ENCODE results near the gene CELF1. TPM values are rescaled to one million over a fixed set of nuclear protein-coding genes. Genes with fewer than 3 reads are reported as not detected.

The CELF1 gene
- total and polyA plus RNA-seq, 8 donors = 76.8 to 107 (median 90.7) TPM

DNA sequence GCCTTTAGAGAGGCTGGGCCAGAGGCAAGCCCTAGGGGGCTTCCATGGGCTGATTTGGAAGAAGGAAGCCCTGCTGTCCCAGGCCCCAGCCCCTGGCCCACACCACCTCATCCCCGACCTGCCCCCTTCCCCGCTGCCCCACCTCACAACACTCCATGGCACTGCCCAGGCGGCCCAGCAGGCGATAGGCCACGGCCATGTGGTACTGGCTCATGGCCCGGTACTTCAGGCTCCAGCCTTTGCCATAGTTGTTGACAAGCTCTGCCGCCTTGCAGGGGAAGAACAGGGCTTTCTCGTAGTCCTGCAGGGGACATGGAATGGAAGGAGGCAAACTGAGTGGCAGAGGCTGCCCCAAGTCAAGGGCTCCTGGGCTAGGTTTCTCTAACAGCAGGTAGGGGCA is 110.4 kb downstream of the CELF1 start:
- H3K36me3 ChIP-seq = no peaks in the 10 kb centered on the region
- H3K4me3 ChIP-seq = no peak overlapping the region
- H3K4me1 ChIP-seq = no peaks in the 10 kb centered on the region
- no peak for TF ChIP-seq CTCF (IDR thresholded peaks at IDR 0.05)
- intact Hi-C loops (cut with DNase I) = no loop called here
- ATAC-seq (no peak), DNase-seq (no peak)
- no peaks in the 10 kb centered on the region for H3K9me3 ChIP-seq
- no peak overlapping the region for H3K27ac ChIP-seq
- no peaks in the 10 kb centered on the region for H3K27me3 ChIP-seq

DNA sequence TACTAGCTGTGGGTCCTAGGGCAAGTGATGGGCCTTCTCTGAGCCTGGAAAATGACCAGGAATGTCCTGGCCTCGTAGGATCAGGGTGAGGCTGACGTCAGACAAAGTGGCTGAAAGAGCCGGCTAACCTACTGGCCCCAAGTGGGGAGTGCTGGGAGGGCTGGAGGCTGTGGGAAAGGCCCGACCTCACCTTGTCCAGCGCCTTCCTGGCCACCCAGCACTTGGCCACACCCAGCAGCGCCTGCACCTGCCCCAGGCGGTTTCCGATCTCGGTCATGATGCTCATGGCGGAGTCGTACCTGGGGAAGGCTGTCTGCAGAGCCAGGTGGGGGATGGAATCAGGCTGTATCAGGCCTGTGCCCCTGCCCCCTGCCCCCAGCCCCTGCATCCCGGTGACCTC is 111.5 kb downstream of the CELF1 start:
- intact Hi-C loops (cut with DNase I) = no loop called here

GRCh38 chr11:47440054-47440476 is 112.9 kb downstream of the CELF1 start:
- Histone ChIP-seq H3K36me3 (no peaks in the 10 kb centered on the region), H3K9me3 (no peaks in the 10 kb centered on the region), H3K4me3 (no peak overlapping the region), H3K27me3 (no peaks in the 10 kb centered on the region), H3K27ac (no peak overlapping the region), H3K4me1 (no peaks in the 10 kb centered on the region)
- intact Hi-C loops (cut with DNase I) = no loop called here
- ATAC-seq = no peak
- TF ChIP-seq CTCF (IDR thresholded peaks at IDR 0.05) = no peak
- DNase-seq = no peak

More for the DNA sequence above, 111.5 kb downstream of the CELF1 start:
- H3K9me3 ChIP-seq = no peaks in the 10 kb centered on the region
- no peaks in the 10 kb centered on the region for H3K36me3 ChIP-seq
- H3K27ac ChIP-seq = no peak overlapping the region
- no peak for TF ChIP-seq CTCF (IDR thresholded peaks at IDR 0.05)
- H3K27me3 ChIP-seq = no peaks in the 10 kb centered on the region
- no peak overlapping the region for H3K4me3 ChIP-seq
- no peak for ATAC-seq
- H3K4me1 ChIP-seq = no peaks in the 10 kb centered on the region
- no peak for DNase-seq

DNA sequence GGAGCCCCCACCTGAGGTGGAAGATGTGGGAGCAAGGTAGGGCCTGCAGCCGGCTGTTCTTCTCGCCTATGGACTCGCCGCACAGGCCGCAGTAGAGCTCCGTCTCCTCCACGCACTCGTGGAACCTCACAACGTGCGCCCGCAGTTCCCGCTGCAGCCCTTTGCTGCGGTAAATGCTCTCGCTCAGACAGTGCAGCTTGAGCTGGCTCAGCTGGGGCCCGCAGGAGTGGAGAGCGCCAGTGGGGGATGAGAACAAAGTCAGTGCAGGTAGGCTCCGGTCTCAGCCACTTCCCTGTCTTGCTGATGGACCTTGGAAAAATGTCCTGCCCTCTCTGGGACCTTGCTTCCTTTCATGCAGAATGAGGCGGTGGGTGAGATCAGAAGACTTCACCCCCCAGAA is 114.2 kb downstream of the CELF1 start:
- Histone ChIP-seq H3K36me3 (no peaks in the 10 kb centered on the region), H3K9me3 (no peaks in the 10 kb centered on the region), H3K4me1 (no peaks in the 10 kb centered on the region), H3K27ac (no peak overlapping the region), H3K27me3 (no peaks in the 10 kb centered on the region), H3K4me3 (no peak overlapping the region)
- intact Hi-C loops (cut with DNase I) = no loop called here
- TF ChIP-seq CTCF (IDR thresholded peaks at IDR 0.05) = no peak
- ATAC-seq (no peak), DNase-seq (no peak)

DNA sequence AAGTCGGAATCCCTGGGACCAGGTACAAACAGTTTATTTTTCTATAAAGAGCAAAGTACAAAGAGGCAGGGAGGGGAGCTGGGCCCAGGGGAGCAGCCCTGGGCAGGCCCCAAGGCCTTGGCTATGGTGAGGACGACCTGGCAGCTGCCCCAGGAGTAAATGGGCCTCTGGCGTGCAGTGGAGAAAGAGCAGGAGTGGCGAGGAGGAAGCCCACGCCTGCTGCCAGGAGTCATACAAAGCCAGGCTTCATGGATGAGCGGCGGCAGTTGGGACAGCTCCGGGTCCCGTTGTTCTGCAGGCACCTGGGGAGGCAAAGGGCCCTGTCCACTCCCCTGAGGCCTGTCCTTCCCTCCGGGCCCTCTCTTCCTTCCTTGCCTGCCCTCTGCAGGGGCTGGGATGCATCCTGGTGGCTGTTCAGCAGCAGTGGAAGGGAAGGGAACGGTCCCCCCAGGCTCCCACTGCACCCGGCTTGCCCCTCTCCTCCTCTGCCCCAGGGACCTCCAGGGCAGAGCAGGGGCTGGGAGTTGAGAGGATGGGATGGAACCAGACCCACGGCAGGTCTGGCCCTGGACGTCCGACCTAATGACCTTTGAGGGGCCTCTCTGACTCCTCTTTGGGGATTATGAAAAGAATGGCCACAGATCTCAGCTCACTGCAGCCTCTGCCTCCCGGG is 115.0 kb downstream of the CELF1 start:
- Histone ChIP-seq H3K9me3 (no peaks in the 10 kb centered on the region), H3K36me3 (no peaks in the 10 kb centered on the region), H3K27ac (no peak overlapping the region), H3K4me3 (no peak overlapping the region), H3K27me3 (no peaks in the 10 kb centered on the region), H3K4me1 (no peaks in the 10 kb centered on the region)
- DNase-seq = peak in 1 of 4 donors; percentile 49
- ATAC-seq = peak; percentile 55
- intact Hi-C loops (cut with DNase I) = no loop called here
- no peak for TF ChIP-seq CTCF (IDR thresholded peaks at IDR 0.05)

Data from left lung (tissue), 10 donors.